ENCODE measurements around the gene TRHDE.

Gene TRHDE

DNA sequence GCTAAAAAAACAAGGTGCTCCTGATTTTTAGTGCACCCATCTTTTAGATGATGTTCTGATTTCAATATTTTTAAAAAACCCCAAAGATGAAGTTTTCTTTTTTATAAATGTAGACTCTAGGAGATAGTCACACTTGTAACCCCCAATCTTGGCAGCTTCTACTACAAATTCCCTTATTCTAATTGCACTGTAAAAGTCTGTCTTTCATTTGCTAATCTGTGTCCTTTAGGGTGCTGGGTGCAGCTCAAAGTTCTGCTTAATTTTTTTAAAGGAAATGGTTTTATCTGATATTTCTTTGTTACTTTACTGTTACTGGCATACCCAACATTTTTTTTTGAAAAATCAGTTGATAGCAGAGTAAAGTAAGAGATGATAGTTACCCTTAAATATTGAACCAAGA lies 172.0 kb downstream of the TRHDE start:
- no peak for DNase-seq (ENCODE audit: low read depth in 2 of 2)

DNA sequence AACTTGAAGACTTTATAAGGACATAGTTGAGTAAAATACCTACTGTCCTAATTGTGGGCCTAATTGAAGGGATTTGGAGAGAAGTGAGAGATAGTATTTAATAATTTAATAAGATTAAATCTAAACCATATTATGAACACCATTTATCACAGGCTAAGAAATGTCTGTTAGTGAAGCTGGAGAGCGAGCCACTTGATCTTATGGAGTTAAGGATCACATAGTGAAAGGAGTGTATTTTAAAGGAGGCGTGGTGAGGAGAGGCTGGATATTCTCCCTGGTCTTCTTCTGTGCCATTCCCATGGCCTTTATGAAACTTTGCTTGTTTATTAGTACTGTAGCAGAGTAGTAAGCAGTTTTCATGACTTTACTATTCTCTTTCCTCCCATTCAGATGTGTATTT lies 172.4 kb downstream of the TRHDE start:
- DNase-seq (ENCODE audit: low read depth in 2 of 2) = no peak

DNA sequence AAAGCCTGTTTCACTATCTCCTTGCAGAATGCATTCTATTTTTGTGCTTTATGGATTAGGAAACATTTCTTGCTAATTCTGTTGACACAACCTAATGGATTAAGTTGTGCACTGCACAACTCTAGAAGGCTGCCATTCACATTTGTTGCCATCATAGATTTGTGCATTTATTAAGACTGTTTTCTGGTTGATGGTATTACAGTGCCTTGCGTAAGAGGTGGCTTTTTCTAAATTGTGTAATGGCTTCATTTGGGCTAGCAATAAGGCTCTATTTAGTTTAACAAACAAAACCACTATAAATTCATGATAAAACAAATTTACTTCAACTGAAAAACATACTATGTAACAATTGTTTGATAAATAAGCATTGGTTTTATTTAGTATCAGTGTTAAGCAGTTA lies 175.9 kb downstream of the TRHDE start:
- DNase-seq (ENCODE audit: low read depth in 2 of 2) = no peak

DNA sequence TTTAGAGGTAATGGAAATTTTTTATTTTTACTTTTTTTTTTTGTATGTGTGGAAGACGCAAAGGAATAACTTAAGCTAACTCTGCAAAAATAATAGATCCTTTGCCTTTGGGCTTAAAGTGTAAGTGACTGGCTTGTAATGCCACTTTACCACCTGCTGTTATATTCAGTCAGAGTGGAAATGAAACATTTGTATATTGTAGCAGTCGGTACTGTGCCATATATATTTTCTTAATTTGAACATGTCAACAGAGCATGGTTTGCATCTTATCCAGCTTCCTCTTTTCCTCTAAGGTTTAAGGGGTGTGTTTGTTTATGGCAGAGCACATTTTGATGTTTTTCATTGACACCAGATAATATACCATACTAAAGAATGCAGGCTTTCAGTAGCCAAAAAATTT lies 176.6 kb downstream of the TRHDE start:
- DNase-seq (ENCODE audit: low read depth in 2 of 2) = no peak

GRCh38 chr12:72453066-72453465 lies 180.9 kb downstream of the TRHDE start:
- no peak for DNase-seq (ENCODE audit: low read depth in 2 of 2)

DNA sequence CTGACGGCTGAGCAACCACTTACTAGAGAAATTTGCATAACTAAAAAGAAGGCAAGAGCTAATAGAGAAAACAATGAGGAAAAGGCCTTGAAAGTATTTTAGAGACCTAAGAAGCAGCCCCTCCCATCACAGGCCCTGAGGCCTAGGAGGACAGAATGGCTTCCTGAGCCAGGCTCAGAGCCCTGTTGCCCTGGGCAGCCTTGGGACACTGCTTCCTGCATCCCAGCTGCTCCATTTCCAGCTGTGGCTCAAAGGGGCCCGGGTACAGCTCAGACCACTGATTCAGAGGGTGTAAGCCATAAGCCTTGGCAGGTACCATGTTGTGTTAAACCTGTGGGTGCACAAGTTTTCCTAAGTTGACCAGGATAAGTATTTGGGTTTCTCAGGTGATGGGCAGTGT lies 181.4 kb downstream of the TRHDE start:
- DNase-seq (ENCODE audit: low read depth in 2 of 2) = no peak

DNA sequence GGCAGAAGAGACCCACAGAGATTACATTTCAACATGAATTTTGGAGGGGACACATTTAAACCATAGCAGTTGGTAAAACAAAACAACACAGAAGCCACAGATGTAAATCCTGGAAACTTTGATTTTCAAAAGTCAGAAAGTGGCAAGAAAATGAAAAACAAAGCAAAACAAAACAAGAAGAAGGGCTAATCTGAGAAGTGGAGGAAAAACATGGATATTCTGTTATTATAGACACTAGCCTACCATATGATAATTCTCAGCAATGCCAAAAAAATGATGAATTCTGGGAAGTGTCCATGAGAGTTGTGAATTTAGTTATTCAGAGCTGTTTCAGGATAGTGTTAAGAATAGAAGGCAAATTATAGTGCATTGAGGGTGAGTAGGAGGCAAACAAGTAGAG lies 192.3 kb downstream of the TRHDE start:
- DNase-seq (ENCODE audit: low read depth in 2 of 2) = no peak

DNA sequence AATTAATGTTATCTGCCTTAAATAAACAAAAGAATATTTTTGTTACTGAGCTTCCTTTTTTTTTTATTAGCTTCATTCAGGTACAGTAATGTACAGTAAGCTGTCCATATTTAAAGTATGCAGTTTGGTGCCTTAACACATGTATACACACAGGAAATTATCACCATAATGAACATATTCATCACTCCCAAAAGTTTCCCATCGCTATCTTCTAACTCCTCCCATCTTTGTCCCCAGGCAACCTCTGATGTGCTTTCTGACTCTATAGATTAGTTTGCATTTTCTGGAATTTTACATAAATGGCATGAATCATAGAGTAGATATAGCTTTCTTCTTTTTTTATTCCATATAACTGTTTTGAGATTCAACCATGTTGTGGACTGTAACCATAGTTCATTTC lies 193.0 kb downstream of the TRHDE start:
- no peak for DNase-seq (ENCODE audit: low read depth in 2 of 2)

GRCh38 chr12:72465940-72466630 lies 193.9 kb downstream of the TRHDE start:
- no peak for DNase-seq (ENCODE audit: low read depth in 2 of 2)

DNA sequence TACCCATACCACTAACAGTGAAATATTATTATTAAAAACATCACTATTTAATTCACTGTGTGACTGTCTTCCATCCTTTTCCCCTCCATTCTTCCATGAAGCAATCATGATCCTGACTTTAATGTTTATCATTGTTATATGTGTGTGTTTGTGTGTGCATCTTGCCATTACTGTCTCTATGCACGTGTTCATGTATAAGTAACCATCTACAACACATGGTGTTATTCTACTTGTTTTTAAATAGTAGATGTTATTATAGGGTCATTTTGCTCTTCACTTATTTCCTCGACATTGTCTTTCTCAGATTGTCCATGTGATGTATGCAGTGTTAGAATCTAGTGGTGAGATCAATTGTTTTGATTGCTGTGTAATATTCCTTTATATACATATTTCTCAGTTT lies 195.8 kb downstream of the TRHDE start:
- no peak for DNase-seq (ENCODE audit: low read depth in 2 of 2)

DNA sequence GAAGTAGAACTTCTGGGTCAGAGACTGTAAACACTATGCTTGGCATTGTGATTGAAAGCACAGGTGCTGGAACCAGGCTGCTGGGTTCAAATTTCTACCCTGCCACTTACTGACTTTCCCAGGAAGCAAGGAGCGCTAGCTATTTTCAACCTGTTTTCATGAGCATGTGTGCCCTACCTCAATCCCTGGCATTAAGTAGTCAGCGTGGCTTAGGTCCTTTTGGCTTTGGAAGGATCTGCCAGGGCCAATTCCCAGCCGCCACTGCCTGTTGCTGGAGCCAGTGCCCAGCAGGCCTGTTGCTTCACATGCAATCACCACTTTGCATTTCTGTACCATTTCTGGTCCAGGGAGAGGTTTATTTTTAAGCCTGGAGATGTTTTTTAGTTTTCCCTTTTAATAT lies 196.3 kb downstream of the TRHDE start:
- no peak for DNase-seq (ENCODE audit: low read depth in 2 of 2)

DNA sequence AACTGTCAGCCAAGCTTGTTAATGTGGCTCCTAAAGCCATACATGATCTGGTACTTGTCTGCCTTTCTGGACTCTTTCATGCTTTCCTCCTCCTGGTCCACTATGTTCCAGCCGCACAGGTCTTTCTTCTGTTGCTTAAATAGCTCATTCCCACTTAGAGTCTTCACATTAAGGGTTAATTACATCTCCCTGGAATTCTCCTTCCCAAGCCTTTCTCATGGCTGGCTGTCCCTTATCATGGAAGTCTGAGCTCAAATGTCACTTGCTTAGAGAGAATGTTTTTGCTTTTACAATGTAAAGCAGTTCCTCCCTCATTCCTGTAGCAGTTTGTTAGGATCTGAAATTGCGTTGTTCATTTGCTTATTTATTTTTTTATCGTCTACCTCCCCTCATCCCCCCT lies 199.6 kb downstream of the TRHDE start:
- no peak for DNase-seq (ENCODE audit: low read depth in 2 of 2)

DNA sequence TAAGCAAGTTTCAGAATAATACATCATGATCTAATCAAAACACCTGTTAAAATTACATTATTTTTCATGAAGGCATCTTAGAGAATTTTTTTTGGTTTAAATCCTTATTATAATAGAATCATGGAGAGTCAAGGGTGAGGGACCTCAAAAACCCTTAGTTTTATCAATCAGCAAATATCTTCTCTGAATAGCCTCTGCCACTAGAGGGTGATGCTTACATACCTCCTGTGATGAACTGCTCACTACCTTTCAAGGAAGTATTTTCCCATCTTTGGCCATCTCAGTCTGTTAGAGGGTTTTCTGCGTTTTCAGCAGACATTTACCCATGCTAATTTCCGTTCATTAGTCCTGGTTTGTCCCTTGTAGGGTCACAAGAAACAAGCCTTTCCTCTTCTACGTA lies 200.2 kb downstream of the TRHDE start:
- DNase-seq (ENCODE audit: low read depth in 2 of 2) = no peak

DNA sequence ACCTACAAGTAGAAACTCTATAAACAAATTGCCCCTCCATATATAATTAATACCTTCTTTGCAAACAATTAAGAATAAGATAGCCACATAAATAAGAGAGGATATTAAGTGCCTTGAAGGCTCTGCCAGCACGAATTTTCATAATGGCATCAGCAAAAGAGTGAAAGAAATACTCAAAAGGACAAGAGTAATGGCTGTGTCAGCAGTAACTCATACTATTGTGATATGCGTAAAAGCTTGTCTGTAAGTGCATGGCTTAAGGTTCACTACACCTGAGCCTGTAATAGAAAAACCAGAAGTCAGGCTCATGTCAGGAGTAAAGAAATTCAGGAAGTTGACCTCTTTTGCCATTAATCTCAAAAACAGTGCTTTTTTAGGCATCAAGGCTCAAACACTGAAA lies 204.1 kb downstream of the TRHDE start:
- no peak for DNase-seq (ENCODE audit: low read depth in 2 of 2)

DNA sequence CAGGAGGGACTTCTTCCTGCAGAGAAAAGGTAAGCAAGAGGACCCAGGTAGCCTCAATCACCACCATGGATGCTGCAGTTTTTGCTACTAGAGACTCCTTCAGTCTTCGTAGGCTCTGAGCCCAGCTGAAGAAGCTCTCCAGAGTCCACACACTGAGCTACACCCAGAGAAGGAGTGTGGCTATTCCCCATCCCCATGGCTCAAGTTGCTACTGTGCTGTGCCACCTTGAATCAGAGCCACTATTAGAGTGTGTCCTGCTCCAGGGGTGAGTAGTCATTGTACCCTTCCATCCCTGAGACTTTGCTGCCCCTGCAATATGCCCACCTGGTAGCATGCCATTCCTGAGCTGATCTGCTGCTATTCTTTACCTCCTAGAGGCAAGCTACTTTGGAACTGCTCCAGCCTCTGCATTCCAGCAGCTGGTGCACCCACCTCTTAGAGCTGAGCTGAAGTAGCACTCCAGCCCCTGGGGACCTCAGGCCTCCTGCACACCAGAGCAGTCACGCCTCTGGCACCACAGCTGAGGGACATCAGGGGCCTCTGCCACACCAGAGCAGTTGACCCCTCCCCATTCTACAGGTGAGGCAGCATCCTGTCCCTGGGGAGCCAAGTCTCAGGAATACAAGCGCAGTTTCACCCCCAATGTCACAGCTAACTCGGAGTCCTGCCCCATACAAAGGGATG lies 213.0 kb downstream of the TRHDE start:
- no peak for DNase-seq (ENCODE audit: low read depth in 2 of 2)

- no peak for DNase-seq (ENCODE audit: low read depth in 2 of 2)
Measured at GRCh38 chr12:72491426-72491825, 219.3 kb downstream of the TRHDE start.

- no peak for DNase-seq (ENCODE audit: low read depth in 2 of 2)
Measured at GRCh38 chr12:72493407-72493806, 221.2 kb downstream of the TRHDE start.

GRCh38 chr12:72498354-72498753 lies 226.2 kb downstream of the TRHDE start:
- no peak for DNase-seq (ENCODE audit: low read depth in 2 of 2)

- no peak for DNase-seq (ENCODE audit: low read depth in 2 of 2)
Measured at GRCh38 chr12:72499244-72499643, 227.1 kb downstream of the TRHDE start.

DNA sequence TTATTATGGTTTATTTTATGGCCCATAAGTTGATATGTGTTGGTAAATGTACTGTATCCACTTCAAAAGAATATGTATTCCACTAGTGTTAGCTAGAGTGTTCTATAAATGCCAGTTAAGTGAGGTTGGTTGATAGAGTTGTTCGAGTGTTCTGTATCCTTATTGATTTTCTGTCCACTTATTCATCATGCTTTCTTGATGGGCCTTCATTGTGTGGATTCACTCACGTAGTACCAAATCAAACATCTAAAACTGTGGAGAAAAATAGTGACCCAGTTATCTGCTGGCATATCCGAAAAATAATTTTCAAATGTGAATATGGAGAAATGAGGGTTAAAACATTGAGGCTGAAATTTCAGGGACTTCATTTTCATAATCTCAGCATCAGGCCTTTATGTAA lies 230.4 kb downstream of the TRHDE start:
- DNase-seq (ENCODE audit: low read depth in 2 of 2) = no peak

GRCh38 chr12:72505227-72505626 lies 233.1 kb downstream of the TRHDE start:
- DNase-seq (ENCODE audit: low read depth in 2 of 2) = no peak

DNA sequence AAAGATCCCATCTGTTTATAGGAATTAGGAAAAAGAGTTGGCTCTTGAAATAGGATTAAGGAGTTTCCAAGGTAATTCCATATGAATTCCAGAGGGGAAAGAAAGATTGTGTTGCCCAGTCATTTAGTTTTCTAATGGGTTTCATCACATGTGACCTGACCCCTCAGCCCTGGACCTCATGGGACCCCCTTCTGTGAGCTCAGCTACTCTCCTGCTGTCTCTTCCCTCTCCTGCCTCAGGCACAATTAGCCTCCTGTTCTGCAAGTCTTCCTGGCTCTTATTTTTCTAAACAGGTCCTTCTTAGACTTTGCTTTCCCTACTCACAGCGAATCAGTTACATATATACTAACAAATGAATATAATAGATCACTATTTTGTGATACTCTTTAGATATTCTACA lies 237.7 kb downstream of the TRHDE start:
- no peak for DNase-seq (ENCODE audit: low read depth in 2 of 2)

DNA sequence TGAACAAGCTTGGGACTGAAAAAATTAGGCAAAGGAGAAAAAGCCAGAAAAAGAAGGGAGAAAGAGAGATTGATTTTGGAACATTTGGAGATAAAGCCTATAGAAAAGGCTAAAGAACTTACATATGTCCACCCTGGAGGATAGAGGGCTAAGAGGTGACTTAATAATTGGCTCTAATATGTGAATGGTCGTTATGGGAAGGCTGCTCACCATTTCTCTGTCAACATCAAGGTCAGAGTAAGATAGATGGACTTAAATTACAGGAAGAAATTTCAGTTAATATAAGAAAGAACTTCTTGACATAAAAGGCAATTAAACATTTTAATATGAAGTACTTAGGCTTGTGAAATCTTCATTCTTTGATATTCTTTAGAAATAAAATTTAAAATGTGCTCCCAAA lies 238.6 kb downstream of the TRHDE start:
- DNase-seq (ENCODE audit: low read depth in 2 of 2) = no peak

- no peak for DNase-seq (ENCODE audit: low read depth in 2 of 2)
Measured at GRCh38 chr12:72511498-72511897, 239.3 kb downstream of the TRHDE start.

Measured in stimulated activated CD8-positive, alpha-beta memory T cell treated with anti-CD3 and anti-CD28 coated beads, Interleukin-15, amount 100 ng/mL, for 4 hours (primary cell).